ENCODE results near the gene GALNT17. TPM values are rescaled to one million over a fixed set of nuclear protein-coding genes. Genes with fewer than 3 reads are reported as not detected.

Gene GALNT17
- total RNA-seq, 4 donors from 2014 or later, result 51.1 to 95.6 (median 69.8) TPM

DNA sequence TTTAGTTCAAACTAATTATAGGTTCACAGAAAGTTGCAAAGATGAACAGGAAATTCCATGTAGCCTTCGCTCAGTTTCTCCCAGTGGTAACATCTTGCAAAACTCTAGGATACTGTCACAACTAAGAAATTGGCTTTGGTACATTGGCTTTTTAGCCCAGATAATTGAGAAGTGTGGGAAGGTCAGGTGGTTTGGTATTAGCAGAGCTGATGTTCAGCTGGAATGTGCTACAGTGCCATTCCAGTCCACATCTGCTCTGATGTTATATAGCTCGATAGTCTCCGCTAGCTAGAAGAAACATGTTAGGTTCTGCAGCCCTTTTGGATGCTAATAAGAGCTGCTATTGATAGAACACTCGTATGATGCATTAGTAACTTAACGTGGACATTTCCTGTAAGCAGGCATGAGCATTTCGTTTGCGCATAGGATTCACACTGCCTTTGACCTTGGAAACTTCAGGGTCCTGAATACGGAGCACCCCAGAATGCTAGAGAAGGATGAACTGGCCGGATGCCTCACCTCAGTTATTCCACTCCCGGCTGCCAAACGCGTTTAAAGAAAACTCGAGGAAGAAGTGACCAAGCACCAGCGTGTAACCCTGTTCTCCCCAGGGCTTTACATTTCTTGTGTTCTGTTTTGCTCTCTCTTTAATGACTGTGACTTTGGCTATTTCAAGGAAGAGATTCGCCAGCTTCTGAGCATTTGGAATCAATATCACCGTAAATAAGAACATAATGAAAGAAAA lies 271.4 kb downstream of the GALNT17 start:
- no peak overlapping the region for H3K4me3 ChIP-seq
- H3K27me3 ChIP-seq, result no peaks in the 10 kb centered on the region
- peaks cover 0 to 13% (median 7%) of the 10 kb centered on the region in 4 donors for H3K4me1 ChIP-seq
- DNase-seq (ENCODE audit: extremely low spot score), result no peak
- intact Hi-C loops (cut with DNase I), result no loop called here
- no peaks in the 10 kb centered on the region for H3K36me3 ChIP-seq
- H3K27ac ChIP-seq (replicated peaks in 1 of 4), result no peak overlapping the region
- TF ChIP-seq POLR2AphosphoS5 (IDR thresholded peaks at IDR 0.05) (no peak), POLR2A (IDR thresholded peaks at IDR 0.05; ENCODE audit: low read depth) (no peak), EP300 (IDR thresholded peaks at IDR 0.05) (no peak)
- TF ChIP-seq, protein P1, sequence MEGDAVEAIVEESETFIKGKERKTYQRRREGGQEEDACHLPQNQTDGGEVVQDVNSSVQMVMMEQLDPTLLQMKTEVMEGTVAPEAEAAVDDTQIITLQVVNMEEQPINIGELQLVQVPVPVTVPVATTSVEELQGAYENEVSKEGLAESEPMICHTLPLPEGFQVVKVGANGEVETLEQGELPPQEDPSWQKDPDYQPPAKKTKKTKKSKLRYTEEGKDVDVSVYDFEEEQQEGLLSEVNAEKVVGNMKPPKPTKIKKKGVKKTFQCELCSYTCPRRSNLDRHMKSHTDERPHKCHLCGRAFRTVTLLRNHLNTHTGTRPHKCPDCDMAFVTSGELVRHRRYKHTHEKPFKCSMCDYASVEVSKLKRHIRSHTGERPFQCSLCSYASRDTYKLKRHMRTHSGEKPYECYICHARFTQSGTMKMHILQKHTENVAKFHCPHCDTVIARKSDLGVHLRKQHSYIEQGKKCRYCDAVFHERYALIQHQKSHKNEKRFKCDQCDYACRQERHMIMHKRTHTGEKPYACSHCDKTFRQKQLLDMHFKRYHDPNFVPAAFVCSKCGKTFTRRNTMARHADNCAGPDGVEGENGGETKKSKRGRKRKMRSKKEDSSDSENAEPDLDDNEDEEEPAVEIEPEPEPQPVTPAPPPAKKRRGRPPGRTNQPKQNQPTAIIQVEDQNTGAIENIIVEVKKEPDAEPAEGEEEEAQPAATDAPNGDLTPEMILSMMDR (IDR thresholded peaks at IDR 0.05), result no peak
- 52% methylated on average over 16 of the region's 16 CpGs for WGBS
- H3K9me3 ChIP-seq, result no peaks in the 10 kb centered on the region

DNA sequence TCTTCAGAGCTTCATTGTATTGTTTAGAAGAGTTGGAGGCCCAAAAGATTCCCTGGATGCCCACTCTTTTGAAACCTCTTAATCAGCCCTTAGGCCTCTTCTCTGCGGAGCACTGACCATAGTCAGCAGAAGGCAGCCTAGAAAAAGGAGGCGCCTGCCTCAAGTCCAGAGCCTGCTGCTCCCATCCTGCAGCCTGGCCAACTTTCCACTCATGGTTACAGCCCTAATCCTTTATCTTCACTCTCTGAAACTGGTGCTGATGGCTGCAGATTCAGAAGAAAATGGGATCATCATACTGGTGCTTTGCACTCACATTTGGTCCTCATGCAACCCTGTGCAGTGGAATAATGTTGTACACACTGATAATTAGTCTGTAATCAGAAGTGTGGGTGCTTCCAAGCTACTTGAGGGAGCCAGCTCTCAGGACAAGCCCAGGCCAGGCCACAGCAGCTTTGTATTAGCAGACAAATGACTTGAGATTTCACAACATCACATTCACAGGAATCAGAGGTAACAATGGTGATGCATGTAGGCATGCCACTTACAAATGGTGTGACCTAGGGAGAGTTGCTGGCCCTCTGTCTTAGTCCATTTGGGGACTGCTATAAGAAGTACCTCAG lies 272.9 kb downstream of the GALNT17 start:
- intact Hi-C loops (cut with DNase I), result no loop called here
- Histone ChIP-seq H3K36me3 (no peaks in the 10 kb centered on the region), H3K27ac (replicated peaks in 1 of 4) (no peak overlapping the region), H3K9me3 (peaks cover 0 to 4% (median 2%) of the 10 kb centered on the region in 4 donors), H3K4me1 (peaks cover 0 to 13% (median 7%) of the 10 kb centered on the region in 4 donors), H3K27me3 (no peaks in the 10 kb centered on the region), H3K4me3 (no peak overlapping the region)
- WGBS, result 82% methylated on average over 2 of the region's 2 CpGs
- TF ChIP-seq POLR2A (IDR thresholded peaks at IDR 0.05; ENCODE audit: low read depth), result no peak
- no peak for TF ChIP-seq EP300 (IDR thresholded peaks at IDR 0.05)
- no peak for TF ChIP-seq POLR2AphosphoS5 (IDR thresholded peaks at IDR 0.05)
- DNase-seq (ENCODE audit: extremely low spot score), result no peak

DNA sequence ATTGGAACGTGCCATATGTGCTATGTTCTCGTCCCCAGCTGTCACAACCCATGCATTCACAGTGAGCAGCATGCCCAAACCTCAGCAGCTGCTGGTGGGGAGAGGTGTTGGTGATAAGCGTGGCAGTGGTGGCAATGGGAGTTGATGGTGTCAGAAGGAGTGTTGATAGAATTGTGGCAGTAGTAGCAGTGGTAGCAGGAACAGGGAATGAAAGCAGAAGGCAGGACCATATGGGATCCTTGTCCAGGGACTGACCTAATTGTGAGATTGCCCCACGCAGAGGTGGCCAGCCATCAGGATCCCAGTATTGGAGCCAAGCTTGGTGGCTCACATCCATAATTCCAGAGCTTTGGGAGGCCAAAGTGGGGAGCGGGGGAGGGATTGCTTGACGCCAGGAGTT lies 276.3 kb downstream of the GALNT17 start:
- peaks cover 0 to 8% (median 5%) of the 10 kb centered on the region in 4 donors for H3K4me1 ChIP-seq
- no peak for DNase-seq (ENCODE audit: extremely low spot score)
- H3K27ac ChIP-seq (replicated peaks in 1 of 4), result no peak overlapping the region
- 81% methylated on average over 6 of the region's 6 CpGs for WGBS
- H3K36me3 ChIP-seq, result no peaks in the 10 kb centered on the region
- H3K27me3 ChIP-seq, result no peaks in the 10 kb centered on the region
- TF ChIP-seq, protein P1 (IDR thresholded peaks at IDR 0.05), result no peak
- TF ChIP-seq POLR2A (IDR thresholded peaks at IDR 0.05; ENCODE audit: low read depth), result no peak
- no peak for TF ChIP-seq EP300 (IDR thresholded peaks at IDR 0.05)
- no peak for TF ChIP-seq POLR2AphosphoS5 (IDR thresholded peaks at IDR 0.05)
- peaks cover 0 to 4% (median 2%) of the 10 kb centered on the region in 4 donors for H3K9me3 ChIP-seq
- intact Hi-C loops (cut with DNase I), result no loop called here
- no peak overlapping the region for H3K4me3 ChIP-seq

DNA sequence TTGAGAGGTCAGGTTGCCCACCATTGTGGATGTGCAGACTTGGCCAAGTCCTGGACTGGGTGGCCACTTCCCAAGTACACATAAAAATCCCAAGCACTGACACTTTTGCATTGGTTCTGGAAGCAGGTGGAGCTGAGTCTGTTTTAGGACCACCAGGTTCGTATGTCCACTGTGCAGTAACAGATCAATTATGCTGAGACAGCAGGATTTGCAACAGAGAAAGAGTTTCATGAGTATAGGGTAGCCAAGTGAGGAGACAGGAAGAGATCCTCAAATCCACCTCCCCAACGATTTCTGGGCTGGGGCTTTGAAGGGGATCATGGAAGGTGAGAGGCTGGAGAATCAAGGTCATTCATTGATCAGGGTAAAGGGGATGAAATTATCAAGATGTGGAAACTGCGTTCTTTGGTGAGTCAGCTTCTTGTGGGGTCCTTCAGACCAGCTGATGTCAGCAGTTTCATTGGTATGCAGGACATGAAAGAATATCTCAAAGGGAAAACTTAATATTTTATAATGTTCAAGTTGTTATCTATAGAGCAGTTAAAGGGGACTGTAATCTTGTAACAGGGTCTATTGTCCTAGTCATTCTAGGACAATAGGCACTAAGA lies 277.7 kb downstream of the GALNT17 start:
- no peaks in the 10 kb centered on the region for H3K36me3 ChIP-seq
- no peak for TF ChIP-seq EP300 (IDR thresholded peaks at IDR 0.05)
- intact Hi-C loops (cut with DNase I), result no loop called here
- 78% methylated on average over 3 of the region's 3 CpGs for WGBS
- H3K9me3 ChIP-seq, result peaks cover 0 to 4% (median 2%) of the 10 kb centered on the region in 4 donors
- DNase-seq (ENCODE audit: extremely low spot score), result no peak
- H3K27ac ChIP-seq (replicated peaks in 1 of 4), result no peak overlapping the region
- no peak overlapping the region for H3K4me3 ChIP-seq
- H3K4me1 ChIP-seq, result peaks cover 0 to 3% (median 0%) of the 10 kb centered on the region in 4 donors
- H3K27me3 ChIP-seq, result no peaks in the 10 kb centered on the region

DNA sequence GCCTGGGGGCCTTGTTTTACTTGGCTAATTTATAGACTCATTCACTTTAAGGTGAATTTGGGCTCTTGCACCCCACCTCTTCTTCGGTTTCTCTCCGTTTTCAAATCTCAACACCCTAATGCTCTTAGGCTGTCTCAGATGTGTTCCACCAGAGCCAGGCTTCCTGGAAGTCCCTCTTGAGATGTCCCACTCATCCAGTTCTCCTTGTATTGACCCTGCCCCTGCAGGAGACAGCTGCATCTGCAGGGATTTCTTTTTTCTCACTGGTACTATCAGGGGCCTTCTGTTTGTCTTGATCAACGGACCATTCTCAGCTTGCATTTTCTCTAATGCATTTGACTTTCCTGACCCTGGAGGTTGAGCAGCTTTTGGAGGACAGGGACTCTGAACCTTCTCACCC lies 279.5 kb downstream of the GALNT17 start:
- 74% methylated on average over 3 of the region's 3 CpGs for WGBS
- TF ChIP-seq POLR2AphosphoS5 (IDR thresholded peaks at IDR 0.05) (no peak), POLR2A (IDR thresholded peaks at IDR 0.05; ENCODE audit: low read depth) (no peak), EP300 (IDR thresholded peaks at IDR 0.05) (no peak)
- TF ChIP-seq, protein P1 (IDR thresholded peaks at IDR 0.05), result no peak
- peaks cover 0 to 4% (median 2%) of the 10 kb centered on the region in 4 donors for H3K9me3 ChIP-seq
- no peak for DNase-seq (ENCODE audit: extremely low spot score)
- peaks cover 0 to 3% (median 0%) of the 10 kb centered on the region in 4 donors for H3K4me1 ChIP-seq
- intact Hi-C loops (cut with DNase I), result no loop called here
- H3K36me3 ChIP-seq, result peaks cover 0 to 9% (median 3%) of the 10 kb centered on the region in 4 donors
- H3K4me3 ChIP-seq, result no peak overlapping the region
- no peak overlapping the region for H3K27ac ChIP-seq (replicated peaks in 1 of 4)
- no peaks in the 10 kb centered on the region for H3K27me3 ChIP-seq

All from esophagus muscularis mucosa (tissue), 4 donors.